GM19035 (cell line): ENCODE results near the gene CAST.
A peak's percentile ranks its signal among the peaks of the same experiment; 100 is the strongest.

Source experiments
- ATAC-seq: cut with Tn5 transposase; IDR thresholded peaks from one replicate; pipeline ENCODE4 v1.9.1; 2021; ENCODE audit not compliant: unreplicated experiment

CAST gene

GRCh38 chr5:96809921-96810320 lies 147.7 kb downstream of the CAST start:
- no peak for ATAC-seq

GRCh38 chr5:96812851-96813250 lies 150.7 kb downstream of the CAST start:
- ATAC-seq, result no peak

- ATAC-seq, result no peak
These were observed 151.9 kb downstream of the CAST start for GRCh38 chr5:96814041-96814440.

- peak; percentile 76 for ATAC-seq
These were observed 154.3 kb downstream of the CAST start for GRCh38 chr5:96816411-96816939.

- peak; percentile 44 for ATAC-seq
These were observed 154.8 kb downstream of the CAST start for GRCh38 chr5:96816991-96817390.

- ATAC-seq, result no peak
These were observed 155.3 kb downstream of the CAST start for GRCh38 chr5:96817506-96817905.

GRCh38 chr5:96818125-96818788 lies 156.1 kb downstream of the CAST start:
- ATAC-seq, result no peak

GRCh38 chr5:96819806-96820205 lies 157.6 kb downstream of the CAST start:
- no peak for ATAC-seq

GRCh38 chr5:96821260-96821916 lies 159.2 kb downstream of the CAST start:
- ATAC-seq, result no peak

GRCh38 chr5:96822686-96823459 lies 160.7 kb downstream of the CAST start:
- ATAC-seq, result no peak

GRCh38 chr5:96823900-96824380 lies 161.8 kb downstream of the CAST start:
- ATAC-seq, result peak; percentile 78
